Breast epithelium (tissue), 3 donors: ENCODE measurements around the gene NLRP6.

Experiments
- CTCF ChIP-seq, 3 donors: fragments of 450-650 bp; IDR thresholded peaks; one replicate each; pipeline ENCODE4 v1.5.1; 2016 to 2017; ENCODE audit warnings: antibody characterized with exemption in 3 of 3, mild to moderate bottlenecking in 3 of 3, moderate library complexity in 3 of 3
- POLR2A ChIP-seq: fragments of 450-650 bp; IDR thresholded peaks from one replicate; pipeline ENCODE4 v1.6.1; 2016; ENCODE audit warnings: antibody characterized with exemption, mild to moderate bottlenecking, moderate library complexity
- POLR2AphosphoS5 ChIP-seq, 3 donors: sonication (generic); formaldehyde crosslinking; IDR thresholded peaks; one replicate each; pipeline ENCODE4 v1.6.1; 2017; ENCODE audit warnings: antibody characterized with exemption in 3 of 3

GRCh38 chr11:235180-235579, 43.0 kb upstream of the NLRP6 start:
- TF ChIP-seq CTCF (IDR thresholded peaks at IDR 0.05) (no peak), POLR2AphosphoS5 (IDR thresholded peaks at IDR 0.05) (no peak), POLR2A (no peak)
